ENCODE results near the gene TPPP3. TPM values are rescaled to one million over a fixed set of nuclear protein-coding genes. Genes with fewer than 3 reads are reported as not detected.

TPPP3 gene
- total RNA-seq, 4 donors from 2014 or later: 5.7 to 13.6 (median 9.9) TPM

- H3K27ac ChIP-seq: no peak overlapping the region
- WGBS, 2 donors: 57 to 59% methylated on average over 7 of the region's 7 CpGs
Observed at GRCh38 chr16:67426950-67427349, 33.7 kb upstream of the TPPP3 start.

GRCh38 chr16:67426022-67426421, 32.7 kb upstream of the TPPP3 start:
- Histone ChIP-seq H3K9me3 (no peaks in the 10 kb centered on the region), H3K4me1 (peaks cover 0 to 26% (median 5%) of the 10 kb centered on the region in 4 donors), H3K27me3 (peaks cover 0 to 10% of the 10 kb centered on the region in 2 donors), H3K36me3 (no peaks in the 10 kb centered on the region), H3K4me3 (no peak overlapping the region), H3K27ac (no peak overlapping the region)
- TF ChIP-seq EP300 (IDR thresholded peaks at IDR 0.05) (no peak), POLR2A (IDR thresholded peaks at IDR 0.05) (no peak)
- 86 to 88% methylated on average over 7 of the region's 7 CpGs for WGBS, 2 donors
- no peak for DNase-seq (ENCODE audit: low spot score in 2 of 2)

More at GRCh38 chr16:67426950-67427349, 33.7 kb upstream of the TPPP3 start:
- no peak overlapping the region for H3K4me3 ChIP-seq
- H3K4me1 ChIP-seq: peaks cover 0 to 33% (median 11%) of the 10 kb centered on the region in 4 donors
- DNase-seq (ENCODE audit: low spot score in 2 of 2): no peak
- H3K27me3 ChIP-seq: peaks cover 0 to 10% of the 10 kb centered on the region in 2 donors
- TF ChIP-seq CTCF (IDR thresholded peaks at IDR 0.05) (no peak), EP300 (IDR thresholded peaks at IDR 0.05) (no peak), POLR2A (IDR thresholded peaks at IDR 0.05) (no peak)
- H3K9me3 ChIP-seq: no peaks in the 10 kb centered on the region
- H3K36me3 ChIP-seq: no peaks in the 10 kb centered on the region

- WGBS, 2 donors: 74 to 79% methylated on average over 4 of the region's 4 CpGs
- Histone ChIP-seq H3K4me3 (no peak overlapping the region), H3K4me1 (peaks cover 0 to 22% (median 3%) of the 10 kb centered on the region in 4 donors), H3K36me3 (no peaks in the 10 kb centered on the region), H3K9me3 (no peaks in the 10 kb centered on the region), H3K27me3 (peaks cover 0 to 10% of the 10 kb centered on the region in 2 donors), H3K27ac (no peak overlapping the region)
- no peak for DNase-seq (ENCODE audit: low spot score in 2 of 2)
- no peak for TF ChIP-seq POLR2A (IDR thresholded peaks at IDR 0.05)
- no peak for TF ChIP-seq EP300 (IDR thresholded peaks at IDR 0.05)
- no peak for TF ChIP-seq CTCF (IDR thresholded peaks at IDR 0.05)
Observed at GRCh38 chr16:67425580-67425979, 32.3 kb upstream of the TPPP3 start.

- Histone ChIP-seq H3K9me3 (no peaks in the 10 kb centered on the region), H3K4me3 (no peak overlapping the region), H3K36me3 (no peaks in the 10 kb centered on the region), H3K27ac (no peak overlapping the region), H3K27me3 (peaks cover 0 to 9% of the 10 kb centered on the region in 2 donors), H3K4me1 (peaks cover 0 to 17% (median 1%) of the 10 kb centered on the region in 4 donors)
- DNase-seq (ENCODE audit: low spot score in 2 of 2): no peak
- TF ChIP-seq EP300 (IDR thresholded peaks at IDR 0.05) (no peak), POLR2A (IDR thresholded peaks at IDR 0.05) (no peak), CTCF (IDR thresholded peaks at IDR 0.05) (no peak)
- 21 to 41% methylated on average over 6 of the region's 6 CpGs for WGBS, 2 donors
Observed at GRCh38 chr16:67425061-67425460, 31.8 kb upstream of the TPPP3 start.

- Histone ChIP-seq H3K4me3 (no peak overlapping the region), H3K9me3 (no peaks in the 10 kb centered on the region), H3K4me1 (peaks cover 0 to 15% (median 1%) of the 10 kb centered on the region in 4 donors), H3K27ac (no peak overlapping the region), H3K36me3 (no peaks in the 10 kb centered on the region), H3K27me3 (peaks cover 0 to 4% of the 10 kb centered on the region in 2 donors)
- DNase-seq (ENCODE audit: low spot score in 2 of 2): no peak
- WGBS, 2 donors: 37 to 45% methylated on average over 5 of the region's 5 CpGs
- TF ChIP-seq POLR2A (IDR thresholded peaks at IDR 0.05) (no peak), CTCF (IDR thresholded peaks at IDR 0.05) (no peak), EP300 (IDR thresholded peaks at IDR 0.05) (no peak)
Observed at GRCh38 chr16:67424261-67424615, 30.9 kb upstream of the TPPP3 start.
